Glutamatergic neuron (in vitro differentiated cells): ENCODE data around the gene CENPM. TPM values are rescaled to one million over a fixed set of nuclear protein-coding genes. Genes with fewer than 3 reads are reported as not detected.

Experiments used
- DNase-seq: peaks from one replicate; pipeline ENCODE4 v3.0.0; 2022
- H3K27ac Mint-ChIP-seq: one replicate; pipeline ENCODE4 v1.8.0; 2020; ENCODE audit warnings: mild to moderate bottlenecking, mixed read lengths, inconsistent platforms; ENCODE audit not compliant: unreplicated experiment
- H3K27me3 Mint-ChIP-seq: one replicate; pipeline ENCODE4 v1.8.0; 2020; ENCODE audit warnings: mild to moderate bottlenecking, moderate library complexity, mixed read lengths, inconsistent platforms; ENCODE audit not compliant: unreplicated experiment
- H3K36me3 Mint-ChIP-seq: one replicate; pipeline ENCODE4 v1.8.0; 2020; ENCODE audit warnings: mild to moderate bottlenecking, mixed read lengths, inconsistent platforms; ENCODE audit not compliant: unreplicated experiment
- H3K4me1 Mint-ChIP-seq: one replicate; pipeline ENCODE4 v1.8.0; 2020; ENCODE audit warnings: mild to moderate bottlenecking, low read depth, mixed read lengths, inconsistent platforms; ENCODE audit not compliant: unreplicated experiment
- H3K4me3 Mint-ChIP-seq: one replicate; pipeline ENCODE4 v1.8.0; 2020; ENCODE audit warnings: mild to moderate bottlenecking, mixed read lengths, inconsistent platforms; ENCODE audit not compliant: unreplicated experiment
- H3K9me3 Mint-ChIP-seq: one replicate; pipeline ENCODE4 v1.8.0; 2020; ENCODE audit warnings: mild to moderate bottlenecking, moderate library complexity, mixed read lengths, inconsistent platforms; ENCODE audit not compliant: unreplicated experiment
- total RNA-seq: library from RNA; stranded (reverse); fragmentation: NEBNext Ultra II Directional; extraction: Animal tissue kit (Norgen Biotek cat#: 25700); gene quantifications from one replicate; pipeline ENCODE4 v1.2.1, GENCODE V29; 2021; ENCODE audit not compliant: unreplicated experiment
- TF ChIP-seq, protein P1 (sequence below): fragments of 200-600 bp; sonication (generic); IDR thresholded peaks from one replicate; pipeline ENCODE4 v1.5.0; 2021; ENCODE audit not compliant: partially characterized antibody, unreplicated experiment

CENPM gene
- total RNA-seq, 1 donor from 2014 or later: 3.4 TPM

DNA sequence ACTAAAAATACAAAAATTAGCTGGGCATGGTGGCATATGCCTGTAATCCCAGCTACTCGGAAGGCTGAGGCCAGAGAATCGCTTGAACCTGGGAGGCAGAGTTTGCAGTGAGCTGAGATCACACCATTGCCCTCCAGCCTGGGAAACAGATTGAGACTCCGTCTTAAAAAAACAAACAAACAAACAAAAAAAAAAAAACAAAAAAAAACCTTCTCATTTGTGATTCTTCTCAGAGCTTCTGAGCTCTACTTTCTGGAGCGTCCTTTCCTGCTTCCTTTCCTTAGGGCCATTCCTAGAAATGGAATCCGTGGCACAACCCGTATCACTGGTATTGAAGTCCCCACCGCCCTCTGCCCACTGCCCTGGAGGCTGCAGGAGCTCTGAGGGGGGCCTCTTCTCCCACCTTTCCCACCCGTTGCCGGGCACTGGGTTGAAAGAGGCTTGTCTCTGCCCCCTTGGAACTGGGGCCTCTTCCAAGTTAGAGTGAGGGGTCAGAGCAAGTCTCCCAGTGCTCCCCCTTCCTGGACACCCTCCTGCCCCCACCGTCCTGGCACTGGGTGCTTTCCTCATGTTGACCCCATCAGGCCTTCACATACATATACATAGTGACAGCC, 30.1 kb downstream of the CENPM start:
- Mint-ChIP-seq H3K4me1 (peaks cover 2% of the 10 kb centered on the region), H3K36me3 (no peaks in the 10 kb centered on the region), H3K27me3 (peaks cover 32% of the 10 kb centered on the region), H3K4me3 (no peak overlapping the region), H3K9me3 (peaks cover 5% of the 10 kb centered on the region), H3K27ac (no peak overlapping the region)
- TF ChIP-seq, protein P1, sequence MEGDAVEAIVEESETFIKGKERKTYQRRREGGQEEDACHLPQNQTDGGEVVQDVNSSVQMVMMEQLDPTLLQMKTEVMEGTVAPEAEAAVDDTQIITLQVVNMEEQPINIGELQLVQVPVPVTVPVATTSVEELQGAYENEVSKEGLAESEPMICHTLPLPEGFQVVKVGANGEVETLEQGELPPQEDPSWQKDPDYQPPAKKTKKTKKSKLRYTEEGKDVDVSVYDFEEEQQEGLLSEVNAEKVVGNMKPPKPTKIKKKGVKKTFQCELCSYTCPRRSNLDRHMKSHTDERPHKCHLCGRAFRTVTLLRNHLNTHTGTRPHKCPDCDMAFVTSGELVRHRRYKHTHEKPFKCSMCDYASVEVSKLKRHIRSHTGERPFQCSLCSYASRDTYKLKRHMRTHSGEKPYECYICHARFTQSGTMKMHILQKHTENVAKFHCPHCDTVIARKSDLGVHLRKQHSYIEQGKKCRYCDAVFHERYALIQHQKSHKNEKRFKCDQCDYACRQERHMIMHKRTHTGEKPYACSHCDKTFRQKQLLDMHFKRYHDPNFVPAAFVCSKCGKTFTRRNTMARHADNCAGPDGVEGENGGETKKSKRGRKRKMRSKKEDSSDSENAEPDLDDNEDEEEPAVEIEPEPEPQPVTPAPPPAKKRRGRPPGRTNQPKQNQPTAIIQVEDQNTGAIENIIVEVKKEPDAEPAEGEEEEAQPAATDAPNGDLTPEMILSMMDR: no peak
- no peak for DNase-seq

DNA sequence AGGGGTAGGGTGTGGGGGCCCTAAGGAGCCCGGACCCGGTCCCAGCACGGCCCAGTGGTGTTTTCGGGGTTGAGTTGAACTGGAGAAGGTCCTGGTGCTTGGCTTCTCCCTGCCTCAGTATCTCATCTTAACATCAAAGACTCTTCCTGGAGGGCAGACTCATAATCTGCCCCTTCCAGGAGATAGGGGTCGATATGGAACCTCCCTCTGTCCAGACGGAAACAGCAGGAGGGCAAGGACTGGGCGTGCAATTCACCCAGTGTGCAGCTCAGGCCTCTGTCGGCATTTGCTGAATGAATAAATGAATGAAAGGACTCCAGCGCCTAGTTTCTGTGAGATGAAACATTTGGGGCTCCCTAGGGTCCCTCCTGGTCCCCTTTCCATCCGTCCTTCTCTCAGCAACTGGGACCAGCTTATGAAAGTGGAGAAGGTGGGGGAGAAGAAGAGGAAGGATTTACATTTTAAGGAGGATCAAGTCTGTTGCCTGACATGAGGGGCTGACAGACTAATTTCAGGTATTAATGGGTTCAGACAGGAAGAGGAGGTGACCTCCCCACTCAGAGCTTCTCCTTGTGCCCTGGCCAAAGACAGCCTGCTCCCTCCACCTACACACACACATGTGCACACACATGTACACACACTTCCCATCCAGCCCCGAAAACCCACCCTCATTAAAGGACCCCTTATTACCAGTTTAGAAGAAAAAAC, 31.0 kb downstream of the CENPM start:
- Mint-ChIP-seq H3K27me3 (peaks cover 38% of the 10 kb centered on the region), H3K4me1 (peaks cover 2% of the 10 kb centered on the region), H3K36me3 (no peaks in the 10 kb centered on the region), H3K4me3 (peak overlapping the region; percentile 59), H3K27ac (no peak overlapping the region), H3K9me3 (peaks cover 5% of the 10 kb centered on the region)
- DNase-seq: no peak
- TF ChIP-seq, protein P1: no peak

DNA sequence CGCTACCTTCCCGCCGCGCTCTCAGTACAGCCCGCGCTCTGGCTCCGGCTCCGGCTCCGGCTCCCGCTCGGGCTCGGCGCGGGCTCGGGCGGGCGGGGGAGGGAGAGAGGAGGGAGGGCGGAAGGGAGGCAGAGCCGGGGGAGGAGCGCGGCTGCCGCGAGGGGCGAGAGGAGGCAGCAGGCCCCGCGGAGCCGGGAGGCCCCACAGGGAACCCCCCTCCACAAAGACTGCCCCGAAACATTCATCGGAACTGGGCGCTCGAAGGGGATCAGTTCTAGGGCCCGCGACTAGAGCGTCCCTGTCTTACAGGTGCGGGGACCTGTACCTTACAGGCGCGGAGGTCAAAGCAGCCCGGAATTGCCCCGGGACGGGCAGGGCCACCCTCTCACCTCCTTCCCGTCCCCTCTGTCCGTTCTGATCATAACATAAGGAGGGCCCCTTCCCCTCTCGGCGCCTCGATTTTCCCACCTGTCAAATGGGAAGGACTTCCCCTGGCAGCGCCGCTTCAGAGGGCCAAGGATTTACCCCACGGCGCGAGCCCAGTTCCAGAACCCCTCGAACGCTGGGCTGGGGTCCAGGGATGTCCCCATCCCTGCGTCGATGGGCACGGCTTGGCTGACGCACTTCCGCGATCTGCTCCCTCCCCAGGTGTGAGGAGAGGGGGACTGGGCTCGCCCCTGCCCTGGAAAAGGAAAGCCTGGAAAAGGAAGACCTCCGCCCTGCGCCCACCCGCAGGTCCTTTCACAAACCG, 31.7 kb downstream of the CENPM start, which contains the start of gene SHISA8:
SHISA8 (minus strand) TSS at position 40 of the 751 bp plus-strand sequence. CDS start 407 bp downstream, outside the sequence.
- Mint-ChIP-seq H3K36me3 (no peaks in the 10 kb centered on the region), H3K27me3 (peaks cover 36% of the 10 kb centered on the region), H3K4me1 (peaks cover 2% of the 10 kb centered on the region), H3K9me3 (peaks cover 5% of the 10 kb centered on the region), H3K27ac (no peak within 1 kb of the TSS), H3K4me3 (peak within 1 kb of the TSS; percentile 59)
- DNase-seq: peak; percentile 68
- TF ChIP-seq, protein P1: no peak

DNA sequence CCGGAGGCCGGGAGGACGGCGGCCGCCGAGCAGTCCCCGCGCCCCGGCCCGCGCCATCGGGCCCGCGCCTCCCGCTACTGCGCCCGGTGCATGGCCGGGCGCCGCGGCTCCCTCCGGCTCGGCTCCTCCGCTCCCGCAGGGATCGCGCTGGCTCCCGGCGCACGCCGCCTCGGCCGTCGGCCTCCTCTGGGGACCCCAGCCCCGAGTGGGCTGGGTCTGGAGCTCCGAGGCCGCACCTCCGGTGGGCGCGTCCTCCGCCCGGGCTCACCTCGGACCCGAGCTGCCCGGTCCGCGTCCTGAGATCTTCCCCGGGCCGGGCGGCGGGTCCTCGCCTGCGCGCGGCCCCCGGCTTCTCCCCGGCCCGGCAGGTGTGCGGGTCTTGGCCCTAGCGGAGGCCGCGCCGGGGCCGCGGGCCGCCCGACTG, 32.3 kb downstream of the CENPM start:
- peaks cover 36% of the 10 kb centered on the region for H3K27me3 Mint-ChIP-seq
- no peak overlapping the region for H3K4me3 Mint-ChIP-seq
- H3K27ac Mint-ChIP-seq: no peak overlapping the region
- H3K4me1 Mint-ChIP-seq: peaks cover 2% of the 10 kb centered on the region
- DNase-seq: no peak
- peaks cover 5% of the 10 kb centered on the region for H3K9me3 Mint-ChIP-seq
- TF ChIP-seq, protein P1: no peak
- H3K36me3 Mint-ChIP-seq: no peaks in the 10 kb centered on the region
